Thyroid gland (tissue), 4 donors: ENCODE data around the gene CCDC85A.

Experiments
- POLR2A ChIP-seq, 2 donors: fragments of 450-650 bp; IDR thresholded peaks; one replicate each; pipeline ENCODE4 v1.6.1; 2017; ENCODE audit warnings: antibody characterized with exemption in 2 of 2, mild to moderate bottlenecking in 2 of 2, moderate library complexity in 1 of 2
- TF ChIP-seq, protein P1 (sequence below), 6 experiments: fragments of 200-600 bp in 3 of 6; fragments of 450-650 bp in 3 of 6; sonication (generic) in 3 of 6; IDR thresholded peaks; one replicate each; pipeline ENCODE4 v1.5.1; 2016 to 2019; ENCODE audit warnings: antibody characterized with exemption in 6 of 6, mild to moderate bottlenecking in 2 of 6, inconsistent platforms in 1 of 6, moderate library complexity in 1 of 6

DNA sequence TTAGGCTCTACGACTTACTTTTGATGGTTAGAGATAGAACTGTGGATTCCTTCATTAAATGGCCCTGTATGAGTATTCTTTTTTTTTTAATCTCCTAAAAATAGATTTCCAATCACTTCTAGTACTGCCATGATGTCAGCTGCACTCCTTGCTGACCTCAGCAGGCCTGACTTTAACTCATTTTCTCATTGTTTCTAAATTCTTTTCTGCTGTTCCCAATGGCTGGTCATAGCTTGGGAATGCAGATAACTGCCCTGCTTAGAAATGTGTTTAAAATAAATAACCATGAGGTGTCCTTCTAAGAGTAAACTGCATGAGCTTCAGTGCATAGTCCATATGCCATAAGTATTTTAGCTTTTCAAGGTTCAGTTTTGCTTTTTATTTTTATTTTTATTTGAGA lies 15.7 kb downstream of the CCDC85A start:
- TF ChIP-seq POLR2A (IDR thresholded peaks at IDR 0.05): no peak
- TF ChIP-seq, protein P1, sequence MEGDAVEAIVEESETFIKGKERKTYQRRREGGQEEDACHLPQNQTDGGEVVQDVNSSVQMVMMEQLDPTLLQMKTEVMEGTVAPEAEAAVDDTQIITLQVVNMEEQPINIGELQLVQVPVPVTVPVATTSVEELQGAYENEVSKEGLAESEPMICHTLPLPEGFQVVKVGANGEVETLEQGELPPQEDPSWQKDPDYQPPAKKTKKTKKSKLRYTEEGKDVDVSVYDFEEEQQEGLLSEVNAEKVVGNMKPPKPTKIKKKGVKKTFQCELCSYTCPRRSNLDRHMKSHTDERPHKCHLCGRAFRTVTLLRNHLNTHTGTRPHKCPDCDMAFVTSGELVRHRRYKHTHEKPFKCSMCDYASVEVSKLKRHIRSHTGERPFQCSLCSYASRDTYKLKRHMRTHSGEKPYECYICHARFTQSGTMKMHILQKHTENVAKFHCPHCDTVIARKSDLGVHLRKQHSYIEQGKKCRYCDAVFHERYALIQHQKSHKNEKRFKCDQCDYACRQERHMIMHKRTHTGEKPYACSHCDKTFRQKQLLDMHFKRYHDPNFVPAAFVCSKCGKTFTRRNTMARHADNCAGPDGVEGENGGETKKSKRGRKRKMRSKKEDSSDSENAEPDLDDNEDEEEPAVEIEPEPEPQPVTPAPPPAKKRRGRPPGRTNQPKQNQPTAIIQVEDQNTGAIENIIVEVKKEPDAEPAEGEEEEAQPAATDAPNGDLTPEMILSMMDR (IDR thresholded peaks at IDR 0.05): no peak
